Esophagus squamous epithelium (tissue), 5 donors: ENCODE measurements around the gene PF4V1. TPM values are rescaled to one million over a fixed set of nuclear protein-coding genes. Genes with fewer than 3 reads are reported as not detected.

Source experiments
- DNase-seq: peaks from one replicate; lab custom pipeline; 2025; lab: John Stamatoyannopoulos, UW
- H3K27ac ChIP-seq, 4 donors: fragments of 200-600 bp; sonication (generic); one replicate each; pipeline ENCODE4 v1.5.1; 2016 to 2019; ENCODE audit warnings: mild to moderate bottlenecking in 1 of 4
- H3K27me3 ChIP-seq, 4 donors: fragments of 200-600 bp; sonication (generic); 1 replicate in 3 of 4; 2 replicates in 1 of 4; pipeline versions ENCODE4 v1.5.1 to v1.6.0; 2017 to 2021; ENCODE audit warnings: antibody characterized with exemption in 1 of 4
- H3K36me3 ChIP-seq, 3 donors: fragments of 200-600 bp; sonication (generic); one replicate each; pipeline ENCODE4 v1.5.1; 2016 to 2019
- H3K4me1 ChIP-seq, 3 donors: fragments of 200-600 bp; sonication (generic); one replicate each; pipeline ENCODE4 v1.5.1; 2017 to 2019
- H3K4me3 ChIP-seq, 4 donors: fragments of 200-600 bp; sonication (generic); 1 replicate in 3 of 4; 2 replicates in 1 of 4; pipeline ENCODE4 v1.5.1; 2016 to 2019; ENCODE audit warnings: mild to moderate bottlenecking in 2 of 4, moderate library complexity in 1 of 4
- H3K9me3 ChIP-seq, 3 donors: fragments of 200-600 bp; sonication (generic); one replicate each; pipeline ENCODE4 v1.5.1; 2016 to 2019
- CTCF ChIP-seq, 6 experiments: fragments of 450-650 bp in 4 of 6; fragments of 200-600 bp in 2 of 6; sonication (generic) in 2 of 6; IDR thresholded peaks; one replicate each; pipeline ENCODE4 v1.5.1; 2016 to 2019; ENCODE audit warnings: antibody characterized with exemption in 6 of 6, mild to moderate bottlenecking in 4 of 6, moderate library complexity in 4 of 6
- POLR2A ChIP-seq, 4 donors: fragments of 450-650 bp; IDR thresholded peaks; one replicate each; pipeline ENCODE4 v1.6.1; 2017; ENCODE audit warnings: antibody characterized with exemption in 4 of 4, mild to moderate bottlenecking in 4 of 4, moderate library complexity in 3 of 4
- WGBS, 2 donors: methylation state at CpG; one replicate each; pipeline ENCODE4 v1.1.5; 2018; 5-methylcytosine and 5-hydroxymethylcytosine counted together
- intact Hi-C: fragments of 100-400 bp; cut with DNase I; formaldehyde crosslinking; loops from one replicate; pipeline ENCODE4 v1.15.0; 2022
- total RNA-seq, 4 donors: library from RNA; depleted of rRNA; stranded (reverse); fragments of >200 nt; gene quantifications; one replicate each; pipeline ENCODE4 v1.1.0, GENCODE V29; 2016
- donor health status: DM: yes; HTN: yes; CAD: no.

The PF4V1 gene
- total RNA-seq: not detected

- Histone ChIP-seq H3K27me3 (peaks cover 0 to 20% (median 0%) of the 10 kb centered on the region in 4 donors), H3K27ac (no peak within 1 kb of the TSS), H3K4me3 (peak within 1 kb of the TSS in 3 of 4 donors; percentile 16 to 51 (median 24)), H3K4me1 (peaks cover 0 to 9% (median 0%) of the 10 kb centered on the region in 3 donors), H3K36me3 (no peaks in the 10 kb centered on the region), H3K9me3 (no peaks in the 10 kb centered on the region)
- peak in 1 of 6 experiments; percentile 33 for TF ChIP-seq CTCF (IDR thresholded peaks at IDR 0.05)
- no peak for TF ChIP-seq POLR2A (IDR thresholded peaks at IDR 0.05)
- intact Hi-C loops: no loop called here
- DNase-seq: no peak
- WGBS, 2 donors: 33 to 50% methylated on average over 2 to 8 of the region's 22 CpGs
These were observed at the start of gene PF4V1 for GRCh38 chr4:73853246-73853704. TSS of gene PF4V1 (plus strand) at chr4:73853296. CDS start at chr4:73853363, 67 bp downstream.

- no peak for DNase-seq
- Histone ChIP-seq H3K9me3 (no peaks in the 10 kb centered on the region), H3K36me3 (no peaks in the 10 kb centered on the region), H3K4me1 (no peaks in the 10 kb centered on the region), H3K4me3 (no peak overlapping the region), H3K27me3 (no peaks in the 10 kb centered on the region), H3K27ac (no peak overlapping the region)
- 63 to 76% methylated on average over 3 of the region's 3 CpGs for WGBS, 2 donors
- intact Hi-C loops: no loop called here
- TF ChIP-seq CTCF (IDR thresholded peaks at IDR 0.05) (no peak), POLR2A (IDR thresholded peaks at IDR 0.05) (no peak)
These were observed 42.9 kb upstream of the PF4V1 start for GRCh38 chr4:73810191-73810590.

GRCh38 chr4:73811841-73812240 lies 41.3 kb upstream of the PF4V1 start:
- no peak for TF ChIP-seq POLR2A (IDR thresholded peaks at IDR 0.05)
- no peak for TF ChIP-seq CTCF (IDR thresholded peaks at IDR 0.05)
- DNase-seq: no peak
- Histone ChIP-seq H3K27ac (no peak overlapping the region), H3K9me3 (no peaks in the 10 kb centered on the region), H3K4me3 (no peak overlapping the region), H3K4me1 (no peaks in the 10 kb centered on the region), H3K36me3 (no peaks in the 10 kb centered on the region), H3K27me3 (no peaks in the 10 kb centered on the region)
- intact Hi-C loops: no loop called here
- WGBS, 2 donors: 64% methylated on average over 1 of the region's 1 CpG; no CpG with 5 or more reads in 1 of the 2 donors

- Histone ChIP-seq H3K9me3 (no peaks in the 10 kb centered on the region), H3K36me3 (no peaks in the 10 kb centered on the region), H3K4me3 (no peak overlapping the region), H3K27me3 (no peaks in the 10 kb centered on the region), H3K4me1 (no peaks in the 10 kb centered on the region), H3K27ac (no peak overlapping the region)
- DNase-seq: no peak
- WGBS, 2 donors: 82 to 100% methylated on average over 1 of the region's 1 CpG
- TF ChIP-seq POLR2A (IDR thresholded peaks at IDR 0.05): no peak
- no peak for TF ChIP-seq CTCF (IDR thresholded peaks at IDR 0.05)
- intact Hi-C loops: no loop called here
These were observed 38.4 kb upstream of the PF4V1 start for GRCh38 chr4:73814679-73815078.

GRCh38 chr4:73815145-73815544 lies 38.0 kb upstream of the PF4V1 start:
- Histone ChIP-seq H3K27ac (no peak overlapping the region), H3K4me3 (no peak overlapping the region), H3K4me1 (no peaks in the 10 kb centered on the region), H3K27me3 (no peaks in the 10 kb centered on the region), H3K9me3 (no peaks in the 10 kb centered on the region), H3K36me3 (no peaks in the 10 kb centered on the region)
- DNase-seq: no peak
- TF ChIP-seq CTCF (IDR thresholded peaks at IDR 0.05) (no peak), POLR2A (IDR thresholded peaks at IDR 0.05) (no peak)
- WGBS, 2 donors: 45 to 48% methylated on average over 1 of the region's 1 CpG
- intact Hi-C loops: no loop called here
